ENCODE data around the gene ARSI.

DNA sequence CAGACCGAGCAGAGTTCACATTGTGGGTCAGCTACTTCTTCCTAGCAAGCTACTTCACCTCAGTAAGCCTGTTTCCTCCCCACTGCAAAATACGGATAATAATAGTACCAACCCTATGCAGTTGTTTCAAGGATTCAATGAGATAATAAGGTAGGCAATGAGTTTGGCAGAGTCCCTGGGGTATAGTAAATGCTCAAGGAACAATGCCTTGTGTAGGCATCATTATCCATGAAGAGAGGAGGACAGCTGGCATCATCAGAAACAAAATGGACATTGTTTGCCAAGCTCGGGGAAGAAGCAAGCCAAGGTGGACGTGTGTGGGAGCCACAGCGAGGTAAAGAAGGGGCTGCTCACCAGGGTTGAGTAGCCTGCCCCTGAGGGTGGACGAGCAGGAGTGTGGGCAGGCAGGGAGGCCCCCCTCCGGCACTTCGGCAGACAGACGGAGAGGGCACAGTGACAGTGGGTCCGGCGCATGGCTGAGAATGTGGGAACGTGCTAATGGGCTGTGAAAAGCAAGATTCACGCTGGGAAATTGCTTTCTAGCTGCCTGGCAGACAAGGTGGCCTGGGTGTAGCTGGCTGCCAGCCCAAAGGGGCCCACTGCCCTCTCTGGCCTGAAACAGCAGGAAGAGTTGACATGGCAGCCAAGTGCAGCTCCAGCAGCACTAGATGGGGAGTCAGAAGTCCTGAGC lies 23.2 kb downstream of the ARSI start:
- TF ChIP-seq, protein P1, sequence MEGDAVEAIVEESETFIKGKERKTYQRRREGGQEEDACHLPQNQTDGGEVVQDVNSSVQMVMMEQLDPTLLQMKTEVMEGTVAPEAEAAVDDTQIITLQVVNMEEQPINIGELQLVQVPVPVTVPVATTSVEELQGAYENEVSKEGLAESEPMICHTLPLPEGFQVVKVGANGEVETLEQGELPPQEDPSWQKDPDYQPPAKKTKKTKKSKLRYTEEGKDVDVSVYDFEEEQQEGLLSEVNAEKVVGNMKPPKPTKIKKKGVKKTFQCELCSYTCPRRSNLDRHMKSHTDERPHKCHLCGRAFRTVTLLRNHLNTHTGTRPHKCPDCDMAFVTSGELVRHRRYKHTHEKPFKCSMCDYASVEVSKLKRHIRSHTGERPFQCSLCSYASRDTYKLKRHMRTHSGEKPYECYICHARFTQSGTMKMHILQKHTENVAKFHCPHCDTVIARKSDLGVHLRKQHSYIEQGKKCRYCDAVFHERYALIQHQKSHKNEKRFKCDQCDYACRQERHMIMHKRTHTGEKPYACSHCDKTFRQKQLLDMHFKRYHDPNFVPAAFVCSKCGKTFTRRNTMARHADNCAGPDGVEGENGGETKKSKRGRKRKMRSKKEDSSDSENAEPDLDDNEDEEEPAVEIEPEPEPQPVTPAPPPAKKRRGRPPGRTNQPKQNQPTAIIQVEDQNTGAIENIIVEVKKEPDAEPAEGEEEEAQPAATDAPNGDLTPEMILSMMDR (conservative IDR thresholded peaks at IDR 0.05; ENCODE audit: low read depth, low read length): no peak
- TF ChIP-seq, protein P2, sequence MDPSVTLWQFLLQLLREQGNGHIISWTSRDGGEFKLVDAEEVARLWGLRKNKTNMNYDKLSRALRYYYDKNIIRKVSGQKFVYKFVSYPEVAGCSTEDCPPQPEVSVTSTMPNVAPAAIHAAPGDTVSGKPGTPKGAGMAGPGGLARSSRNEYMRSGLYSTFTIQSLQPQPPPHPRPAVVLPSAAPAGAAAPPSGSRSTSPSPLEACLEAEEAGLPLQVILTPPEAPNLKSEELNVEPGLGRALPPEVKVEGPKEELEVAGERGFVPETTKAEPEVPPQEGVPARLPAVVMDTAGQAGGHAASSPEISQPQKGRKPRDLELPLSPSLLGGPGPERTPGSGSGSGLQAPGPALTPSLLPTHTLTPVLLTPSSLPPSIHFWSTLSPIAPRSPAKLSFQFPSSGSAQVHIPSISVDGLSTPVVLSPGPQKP (IDR thresholded peaks at IDR 0.05; ENCODE audit: borderline replicate concordance, low read depth, low read length): no peak
- no peak for TF ChIP-seq SMC3 (IDR thresholded peaks at IDR 0.05; ENCODE audit: low read depth, low read length)
- no peak for TF ChIP-seq POLR2A (IDR thresholded peaks at IDR 0.05; ENCODE audit: low read depth, low read length)
- TF ChIP-seq RAD21 (IDR thresholded peaks at IDR 0.05; ENCODE audit: low read length): no peak
- TF ChIP-seq BHLHE40 (IDR thresholded peaks at IDR 0.05; ENCODE audit: low read depth, low read length): no peak
